Nephron progenitor cell (in vitro differentiated cells): ENCODE results near the gene B3GALT4.

ENCODE experiments used
- DNase-seq: peaks from one replicate; pipeline ENCODE4 v3.0.0; 2021
- H3K27ac Mint-ChIP-seq: 2 replicates; pipeline ENCODE4 v1.8.0; 2021; ENCODE audit warnings: mild to moderate bottlenecking, moderate library complexity, mixed read lengths
- H3K27me3 Mint-ChIP-seq: 2 replicates; pipeline ENCODE4 v1.8.0; 2021; ENCODE audit warnings: mild to moderate bottlenecking, low read depth, mixed read lengths; ENCODE audit not compliant: poor library complexity
- H3K36me3 Mint-ChIP-seq: 2 replicates; pipeline ENCODE4 v1.8.0; 2021; ENCODE audit warnings: low read depth, mixed read lengths
- H3K4me1 Mint-ChIP-seq: 2 replicates; pipeline ENCODE4 v1.8.0; 2021; ENCODE audit warnings: mixed read lengths
- H3K4me3 Mint-ChIP-seq: 2 replicates; pipeline ENCODE4 v1.8.0; 2021; ENCODE audit warnings: mild to moderate bottlenecking, moderate library complexity, mixed read lengths
- H3K9me3 Mint-ChIP-seq: 2 replicates; pipeline ENCODE4 v1.8.0; 2021; ENCODE audit warnings: mild to moderate bottlenecking, moderate library complexity, mixed read lengths
- CTCF ChIP-seq: fragments of 200-600 bp; sonication (generic); IDR thresholded peaks from 2 replicates; pipeline ENCODE4 v1.5.0; 2021; ENCODE audit warnings: antibody characterized with exemption

Gene B3GALT4

GRCh38 chr6:33241968-33242367 is 35.0 kb upstream of the B3GALT4 start:
- Mint-ChIP-seq H3K36me3 (no peaks in the 10 kb centered on the region), H3K4me3 (no peak overlapping the region), H3K27ac (no peak overlapping the region), H3K9me3 (peaks cover 5% of the 10 kb centered on the region), H3K27me3 (peaks cover 61% of the 10 kb centered on the region), H3K4me1 (peaks cover 29% of the 10 kb centered on the region)
- TF ChIP-seq CTCF = no peak
- no peak for DNase-seq

GRCh38 chr6:33243476-33243875 is 33.4 kb upstream of the B3GALT4 start:
- no peak for DNase-seq
- Mint-ChIP-seq H3K4me3 (no peak overlapping the region), H3K27me3 (peaks cover 61% of the 10 kb centered on the region), H3K36me3 (no peaks in the 10 kb centered on the region), H3K27ac (no peak overlapping the region), H3K4me1 (peaks cover 22% of the 10 kb centered on the region), H3K9me3 (peaks cover 5% of the 10 kb centered on the region)
- TF ChIP-seq CTCF = no peak

GRCh38 chr6:33247977-33248642 is 28.8 kb upstream of the B3GALT4 start:
- Mint-ChIP-seq H3K36me3 (peaks cover 26% of the 10 kb centered on the region), H3K27ac (no peak overlapping the region), H3K9me3 (no peaks in the 10 kb centered on the region), H3K4me1 (peaks cover 36% of the 10 kb centered on the region), H3K27me3 (peaks cover 31% of the 10 kb centered on the region), H3K4me3 (peak overlapping the region; percentile 84)
- TF ChIP-seq CTCF = peak; percentile 97
- DNase-seq = peak; percentile 96

- peaks cover 26% of the 10 kb centered on the region for H3K36me3 Mint-ChIP-seq
- H3K27ac Mint-ChIP-seq = no peak overlapping the region
- H3K4me1 Mint-ChIP-seq = peaks cover 36% of the 10 kb centered on the region
- peaks cover 27% of the 10 kb centered on the region for H3K27me3 Mint-ChIP-seq
- no peak for TF ChIP-seq CTCF
- no peak for DNase-seq
- H3K9me3 Mint-ChIP-seq = no peaks in the 10 kb centered on the region
- H3K4me3 Mint-ChIP-seq = peak overlapping the region; percentile 84
Observed at GRCh38 chr6:33248643-33248931, 28.3 kb upstream of the B3GALT4 start.

GRCh38 chr6:33248932-33249731 is 27.8 kb upstream of the B3GALT4 start:
- Mint-ChIP-seq H3K4me1 (peaks cover 36% of the 10 kb centered on the region), H3K36me3 (peaks cover 26% of the 10 kb centered on the region), H3K4me3 (peak overlapping the region; percentile 84), H3K9me3 (no peaks in the 10 kb centered on the region), H3K27me3 (peaks cover 22% of the 10 kb centered on the region), H3K27ac (peak overlapping the region; percentile 93)
- DNase-seq = peak; percentile 96
- TF ChIP-seq CTCF = no peak
